GM10266 (cell line): ENCODE results near the gene ABCC3.

Experiments used
- DNase-seq: peaks from one replicate; pipeline ENCODE4 v3.0.0; 2012; ENCODE audit errors: extremely low spot score
- CTCF ChIP-seq: IDR thresholded peaks from 2 replicates; pipeline ENCODE4 v1.5.1; 2012; ENCODE audit warnings: mild to moderate bottlenecking, low read depth; ENCODE audit not compliant: control insufficient read depth, insufficient read depth; ENCODE audit errors: missing control alignments

Gene ABCC3

GRCh38 chr17:50598487-50598886 lies 36.2 kb upstream of the ABCC3 start:
- DNase-seq, result no peak
- TF ChIP-seq CTCF, result no peak

GRCh38 chr17:50599606-50600005 lies 35.1 kb upstream of the ABCC3 start:
- DNase-seq, result no peak

GRCh38 chr17:50601823-50602375 lies 32.8 kb upstream of the ABCC3 start:
- DNase-seq, result no peak

More at GRCh38 chr17:50599606-50600005, 35.1 kb upstream of the ABCC3 start:
- TF ChIP-seq CTCF, result no peak

GRCh38 chr17:50602836-50603235 lies 31.8 kb upstream of the ABCC3 start:
- TF ChIP-seq CTCF, result no peak
- DNase-seq, result no peak

More at GRCh38 chr17:50601823-50602375, 32.8 kb upstream of the ABCC3 start:
- no peak for TF ChIP-seq CTCF

GRCh38 chr17:50603340-50603739 lies 31.3 kb upstream of the ABCC3 start:
- TF ChIP-seq CTCF, result no peak
- DNase-seq, result no peak

- DNase-seq, result no peak
- no peak for TF ChIP-seq CTCF
These were observed 30.2 kb upstream of the ABCC3 start for GRCh38 chr17:50604513-50604912.

GRCh38 chr17:50605429-50605828 lies 29.3 kb upstream of the ABCC3 start:
- DNase-seq, result no peak
- TF ChIP-seq CTCF, result no peak
